HEK293T (cell line): ENCODE measurements around the gene TEPSIN.

Experiments used
- BHLHE40 ChIP-seq: fragments of 450-650 bp; IDR thresholded peaks from 2 replicates; pipeline ENCODE4 v1.6.1; 2016; ENCODE audit warnings: mild to moderate bottlenecking, moderate library complexity, borderline replicate concordance
- CTBP1 ChIP-seq: fragments of 450-650 bp; IDR thresholded peaks from 2 replicates; pipeline ENCODE4 v1.6.1; 2016; ENCODE audit warnings: borderline replicate concordance
- ELF4 ChIP-seq: fragments of 450-650 bp; IDR thresholded peaks from 2 replicates; pipeline ENCODE4 v1.6.1; 2017; ENCODE audit warnings: antibody characterized with exemption
- FOXA1 ChIP-seq: fragments of 450-650 bp; IDR thresholded peaks from 2 replicates; pipeline ENCODE4 v1.6.1; 2016; ENCODE audit warnings: mild to moderate bottlenecking
- FOXM1 ChIP-seq: fragments of 450-650 bp; IDR thresholded peaks from 2 replicates; pipeline ENCODE4 v1.6.1; 2017; ENCODE audit warnings: mild to moderate bottlenecking, borderline replicate concordance
- HDGF ChIP-seq: fragments of 450-650 bp; IDR thresholded peaks from 2 replicates; pipeline ENCODE4 v1.6.1; 2017; ENCODE audit warnings: antibody characterized with exemption, borderline replicate concordance
- LEF1 ChIP-seq: fragments of 450-650 bp; IDR thresholded peaks from 2 replicates; pipeline ENCODE4 v1.6.1; 2017; ENCODE audit warnings: mild to moderate bottlenecking, borderline replicate concordance
- NFRKB ChIP-seq: fragments of 450-650 bp; IDR thresholded peaks from 2 replicates; pipeline ENCODE4 v1.6.1; 2016; ENCODE audit warnings: mild to moderate bottlenecking, moderate library complexity
- SP1 ChIP-seq: fragments of 450-650 bp; IDR thresholded peaks from 2 replicates; pipeline ENCODE4 v1.6.1; 2017
- TARDBP ChIP-seq: fragments of 450-650 bp; IDR thresholded peaks from 2 replicates; pipeline ENCODE4 v1.6.1; 2016
- ZNF384 ChIP-seq: fragments of 450-650 bp; IDR thresholded peaks from 2 replicates; pipeline ENCODE4 v1.6.1; 2016

- no peak for TF ChIP-seq LEF1
- no peak for TF ChIP-seq FOXM1
- TF ChIP-seq SP1, result no peak
- no peak for TF ChIP-seq NFRKB
- no peak for TF ChIP-seq HDGF
- no peak for TF ChIP-seq ELF4
- no peak for TF ChIP-seq ZNF384
- TF ChIP-seq FOXA1, result no peak
- no peak for TF ChIP-seq CTBP1
- TF ChIP-seq TARDBP, result no peak
- TF ChIP-seq BHLHE40, result no peak
Measured at GRCh38 chr17:81209141-81209540, 29.7 kb downstream of the TEPSIN start.
